IMR-90 (cell line): Measurements from ENCODE around the gene ABCA8. TPM values are rescaled to one million over a fixed set of nuclear protein-coding genes. Genes with fewer than 3 reads are reported as not detected.
A peak's percentile ranks its signal among the peaks of the same experiment; 100 is the strongest.

Source experiments
- ATAC-seq: fragments of 200-7000 bp; cut with Tn5 transposase; 2 replicates; pipeline ENCODE4 v1.9.1; 2020; ENCODE audit warnings: low read depth, mild to moderate bottlenecking, moderate library complexity
- BruUV-seq: library from RNA; stranded (reverse); fragments of 400-500 nt; replicated peaks from 2 replicates; lab custom pipeline; 2021; lab: Mats Ljungman, UMichigan
- CTCF ChIA-PET: fragments of 300-600 bp; formaldehyde crosslinking; extraction: SDS; loops from one replicate; lab custom pipeline; 2021; ENCODE audit warnings: antibody characterized with exemption; lab: Yijun Ruan, JAX
- POLR2A ChIA-PET: fragments of 300-600 bp; sonication (Branson Sonifier 250); formaldehyde crosslinking; loops from one replicate; lab custom pipeline; 2022; ENCODE audit warnings: antibody characterized with exemption; ENCODE audit not compliant: unreplicated experiment; lab: Charles Lee
- DNase-seq: peaks from one replicate; pipeline ENCODE4 v3.0.0; 2013
- H2AFZ ChIP-seq: replicated peaks from 2 replicates; pipeline ENCODE3; 2013; ENCODE audit warnings: low read length, mild to moderate bottlenecking; ENCODE audit not compliant: poor library complexity
- H2AK5ac ChIP-seq: 2 replicates; pipeline ENCODE4 v1.6.1; 2013; ENCODE audit warnings: low read depth, low read length, inconsistent platforms
- H2AK9ac ChIP-seq: replicated peaks from 2 replicates; pipeline ENCODE3; 2013; ENCODE audit warnings: mild to moderate bottlenecking, low read depth, low read length, moderate library complexity; ENCODE audit not compliant: poor library complexity
- H2BK120ac ChIP-seq: 2 replicates; pipeline ENCODE4 v1.6.1; 2013; ENCODE audit warnings: low read depth, low read length, inconsistent platforms
- H2BK15ac ChIP-seq: 3 replicates; pipeline ENCODE4 v1.6.1; 2013; ENCODE audit warnings: low read depth, low read length, inconsistent platforms
- H2BK20ac ChIP-seq: 2 replicates; pipeline ENCODE4 v1.6.1; 2013; ENCODE audit warnings: low read depth, mild to moderate bottlenecking, inconsistent platforms, low read length, moderate library complexity
- H2BK5ac ChIP-seq: 2 replicates; pipeline ENCODE4 v1.6.1; 2013; ENCODE audit warnings: mild to moderate bottlenecking, low read depth, low read length, inconsistent platforms; ENCODE audit not compliant: poor library complexity, severe bottlenecking
- H3K14ac ChIP-seq: replicated peaks from 2 replicates; pipeline ENCODE4 v1.6.1; 2013; ENCODE audit warnings: low read depth, low read length, inconsistent platforms
- H3K18ac ChIP-seq: 2 replicates; pipeline ENCODE4 v1.6.1; 2013; ENCODE audit warnings: low read depth, low read length, control low read depth
- H3K23ac ChIP-seq: 2 replicates; pipeline ENCODE4 v1.6.1; 2013; ENCODE audit warnings: low read depth, low read length, inconsistent platforms
- H3K27ac ChIP-seq: 2 replicates; pipeline ENCODE4 v1.5.1; 2013; ENCODE audit warnings: mild to moderate bottlenecking, control low read depth, low read length; ENCODE audit not compliant: insufficient read depth
- H3K27me3 ChIP-seq: 2 replicates; pipeline ENCODE4 v1.6.1; 2013; ENCODE audit warnings: low read length; ENCODE audit not compliant: control insufficient read depth, insufficient read depth
- H3K36me3 ChIP-seq: 2 replicates; pipeline ENCODE4 v1.6.1; 2013; ENCODE audit warnings: low read length, mixed read lengths; ENCODE audit not compliant: control insufficient read depth, insufficient read depth
- H3K4ac ChIP-seq: 2 replicates; pipeline ENCODE4 v1.6.1; 2013; ENCODE audit warnings: low read depth, low read length, inconsistent platforms
- H3K4me1 ChIP-seq: 2 replicates; pipeline ENCODE4 v1.6.1; 2013; ENCODE audit warnings: low read length, mixed read lengths; ENCODE audit not compliant: control insufficient read depth, insufficient read depth
- H3K4me2 ChIP-seq: 2 replicates; pipeline ENCODE4 v1.6.1; 2013; ENCODE audit warnings: low read depth, mild to moderate bottlenecking, control low read depth, low read length, moderate library complexity
- H3K4me3 ChIP-seq: 2 replicates; pipeline ENCODE4 v1.5.1; 2013; ENCODE audit warnings: low read depth, mild to moderate bottlenecking, control low read depth, low read length, moderate library complexity; ENCODE audit not compliant: insufficient read depth
- H3K56ac ChIP-seq: 2 replicates; pipeline ENCODE4 v1.6.1; 2013; ENCODE audit warnings: low read length, inconsistent platforms; ENCODE audit not compliant: insufficient read depth; ENCODE audit errors: extremely low read depth
- H3K79me1 ChIP-seq, 2 experiments: 2 replicates each; pipeline ENCODE4 v1.6.1; 2013; ENCODE audit warnings: low read length in 2 of 2, inconsistent platforms in 1 of 2, low read depth in 1 of 2
- H3K9ac ChIP-seq: 2 replicates; pipeline ENCODE4 v1.6.1; 2013; ENCODE audit warnings: low read depth, low read length, control low read depth
- H3K9me1 ChIP-seq: 2 replicates; pipeline ENCODE4 v1.6.1; 2013; ENCODE audit warnings: low read length, inconsistent platforms; ENCODE audit not compliant: insufficient read depth
- H3K9me3 ChIP-seq: 2 replicates; pipeline ENCODE4 v1.6.1; 2013; ENCODE audit warnings: low read length; ENCODE audit not compliant: control insufficient read depth, insufficient read depth
- H4K20me1 ChIP-seq: 2 replicates; pipeline ENCODE4 v1.6.1; 2013; ENCODE audit warnings: low read length, inconsistent platforms; ENCODE audit not compliant: insufficient read depth
- H4K5ac ChIP-seq: 2 replicates; pipeline ENCODE4 v1.6.1; 2013; ENCODE audit warnings: mild to moderate bottlenecking, low read depth, low read length, control low read depth
- H4K8ac ChIP-seq, 2 experiments: 2 replicates each; pipeline ENCODE4 v1.6.1; 2013; ENCODE audit warnings: low read depth in 2 of 2, low read length in 2 of 2, control low read depth in 1 of 2, inconsistent platforms in 1 of 2
- H4K91ac ChIP-seq: 2 replicates; pipeline ENCODE4 v1.6.1; 2013; ENCODE audit warnings: low read depth, low read length, inconsistent platforms; ENCODE audit not compliant: insufficient read depth
- BHLHE40 ChIP-seq: fragments of 150-350 bp; IDR thresholded peaks from 2 replicates; pipeline ENCODE4 v1.6.1; 2016; ENCODE audit warnings: mild to moderate bottlenecking, low read depth, low read length
- CEBPB ChIP-seq: IDR thresholded peaks from 2 replicates; pipeline ENCODE4 v1.6.1; 2012; ENCODE audit warnings: low read depth, low read length, improper control_type of control experiment
- CHD1 ChIP-seq: IDR thresholded peaks from 2 replicates; pipeline ENCODE4 v1.6.1; 2012; ENCODE audit warnings: low read depth, low read length, improper control_type of control experiment
- CTCF ChIP-seq: conservative IDR thresholded peaks from 2 replicates; pipeline ENCODE4 v1.5.1; 2012; ENCODE audit warnings: mild to moderate bottlenecking, low read depth, low read length, improper control_type of control experiment
- ELK1 ChIP-seq: fragments of 150-350 bp; IDR thresholded peaks from 2 replicates; pipeline ENCODE4 v1.6.1; 2016; ENCODE audit warnings: low read depth, mild to moderate bottlenecking, low read length, moderate library complexity, borderline replicate concordance
- FOS ChIP-seq: fragments of 150-350 bp; IDR thresholded peaks from 2 replicates; pipeline ENCODE4 v1.6.1; 2016; ENCODE audit warnings: low read depth, low read length
- MAFK ChIP-seq: IDR thresholded peaks from 2 replicates; pipeline ENCODE4 v1.6.1; 2012; ENCODE audit warnings: low read depth, low read length, improper control_type of control experiment
- MAZ ChIP-seq: IDR thresholded peaks from 2 replicates; pipeline ENCODE4 v1.6.1; 2012; ENCODE audit warnings: low read depth, mild to moderate bottlenecking, low read length, improper control_type of control experiment, moderate library complexity, borderline replicate concordance
- MXI1 ChIP-seq: IDR thresholded peaks from 2 replicates; pipeline ENCODE4 v1.6.1; 2012; ENCODE audit warnings: low read depth, mild to moderate bottlenecking, low read length, moderate library complexity, borderline replicate concordance
- NFE2L2 ChIP-seq: fragments of 150-350 bp; IDR thresholded peaks from 2 replicates; pipeline ENCODE4 v1.6.1; 2016; ENCODE audit warnings: low read depth, mild to moderate bottlenecking, low read length
- POLR2A ChIP-seq: IDR thresholded peaks from 2 replicates; pipeline ENCODE4 v1.6.1; 2012; ENCODE audit warnings: mild to moderate bottlenecking, low read depth, low read length
- RAD21 ChIP-seq: IDR thresholded peaks from 2 replicates; pipeline ENCODE4 v1.6.1; 2012; ENCODE audit warnings: low read length, improper control_type of control experiment
- RCOR1 ChIP-seq: IDR thresholded peaks from 2 replicates; pipeline ENCODE4 v1.6.1; 2012; ENCODE audit warnings: mild to moderate bottlenecking, low read length, improper control_type of control experiment; ENCODE audit not compliant: insufficient replicate concordance
- RFX5 ChIP-seq: IDR thresholded peaks from 2 replicates; pipeline ENCODE4 v1.8.0; 2012; ENCODE audit warnings: low read depth, mild to moderate bottlenecking, low read length, moderate library complexity
- SMC3 ChIP-seq: fragments of 150-350 bp; IDR thresholded peaks from 2 replicates; pipeline ENCODE4 v1.6.1; 2016; ENCODE audit warnings: low read depth, mild to moderate bottlenecking, antibody characterized with exemption, low read length, moderate library complexity
- USF2 ChIP-seq: fragments of 150-350 bp; IDR thresholded peaks from 2 replicates; pipeline ENCODE4 v1.6.1; 2017; ENCODE audit warnings: mild to moderate bottlenecking, antibody characterized with exemption, low read length, low read depth
- WGBS, 2 experiments: methylation state at CpG; one replicate each; pipeline versions ENCODE4 v1.1.5 to v1.1.7; 2013; ENCODE audit warnings: missing lambda C conversion rate in 2 of 2; ENCODE audit not compliant: insufficient read length in 1 of 2; ENCODE audit errors: extremely low coverage in 2 of 2; 5-methylcytosine and 5-hydroxymethylcytosine counted together
- dilution Hi-C: fragments of 300-500 bp; cut with HindIII; formaldehyde crosslinking; loops from one replicate; pipeline ENCODE4 v1.14.3; 2018; ENCODE audit warnings: low sequenced_read_pairs; ENCODE audit not compliant: unreplicated experiment
- in situ Hi-C: fragments of 300-500 bp; cut with MboI; formaldehyde crosslinking; loops from 3 replicates; pipeline ENCODE4 v1.14.3; 2019; ENCODE audit warnings: low sequenced_read_pairs, inconsistent platforms, mixed read lengths
- intact Hi-C: fragments of 100-400 bp; cut with micrococcal nuclease; formaldehyde crosslinking; loops from 2 replicates; pipeline ENCODE4 v1.10.0; 2022
- polyA plus RNA-seq, 3 experiments: library from polyadenylated mRNA; depleted of rRNA; stranded (reverse); fragments of >200 nt; gene quantifications; 2 replicates each; pipeline ENCODE4 v1.2.3, GENCODE V29; 2012; ENCODE audit warnings: low replicate concordance in 1 of 3
- total RNA-seq: library from RNA; depleted of rRNA; stranded (reverse); fragments of >200 nt; gene quantifications from 2 replicates; pipeline ENCODE4 v1.2.3, GENCODE V29; 2012

The ABCA8 gene
- total and polyA plus RNA-seq, 2 of the 4 experiments (the other 2 are of a cell fraction) = 1.8 TPM

- ATAC-seq (no peak), DNase-seq (peak; percentile 21)
- H4K8ac ChIP-seq = no peak overlapping the region
- H3K27ac ChIP-seq = no peak overlapping the region
- H3K56ac ChIP-seq = no peak overlapping the region
- no peak overlapping the region for H2BK5ac ChIP-seq
- no peaks in the 10 kb centered on the region for H4K20me1 ChIP-seq
- H3K4ac ChIP-seq = no peak overlapping the region
- no peak overlapping the region for H2BK120ac ChIP-seq
- no CpG with 5 or more reads among the region's 3 CpGs for whole genome bisulfite sequencing, 2 experiments
- TF ChIP-seq CHD1 = no peak
- TF ChIP-seq ELK1 = no peak
- no peak for TF ChIP-seq MXI1
- TF ChIP-seq FOS = no peak
- TF ChIP-seq CEBPB = no peak
- peak; percentile 43 for TF ChIP-seq RAD21
- TF ChIP-seq MAZ = no peak
- TF ChIP-seq BHLHE40 = no peak
- TF ChIP-seq POLR2A = no peak
- TF ChIP-seq SMC3 = peak; percentile 24; the same call in 1 of the 2 replicates
- no peak for TF ChIP-seq RCOR1
- no peak for TF ChIP-seq USF2
- TF ChIP-seq RFX5 = no peak
- TF ChIP-seq NFE2L2 = no peak
- TF ChIP-seq CTCF = peak; percentile 53
- TF ChIP-seq MAFK = no peak
- H3K4me2 ChIP-seq = no peak overlapping the region
- dilution Hi-C loops = no loop called here
- ChIA-PET CTCF (interaction anchor here (0.5 to 1.9 kb wide), 5 partner anchors 15 to 130 kb away, joined by 3 to 9 read pairs (median 3); no protein-coding TSS in a partner anchor), POLR2A (no interaction called here)
- no peak overlapping the region for H2BK15ac ChIP-seq
- H3K4me1 ChIP-seq = peaks cover 13% of the 10 kb centered on the region
- in situ Hi-C loops = no loop called here
- H2AK9ac ChIP-seq = no peak overlapping the region
- H2AFZ ChIP-seq = no peak overlapping the region
- no peaks in the 10 kb centered on the region for H3K79me1 ChIP-seq
- H3K9ac ChIP-seq = no peak overlapping the region
- no peak overlapping the region for H3K14ac ChIP-seq
- H2AK5ac ChIP-seq = no peak overlapping the region
- H4K91ac ChIP-seq = no peak overlapping the region
- H3K9me3 ChIP-seq = no peaks in the 10 kb centered on the region
- H4K5ac ChIP-seq = no peak overlapping the region
- H3K4me3 ChIP-seq = no peak overlapping the region
- H3K23ac ChIP-seq = no peak overlapping the region
- intact Hi-C loops = loop anchor here (5.0 kb wide), 1 partner anchor 114 kb away; no protein-coding TSS in a partner anchor
- no peak overlapping the region for H3K18ac ChIP-seq
- H2BK20ac ChIP-seq = no peak overlapping the region
- H3K36me3 ChIP-seq = 0 out of 2 replicates have a peak, but pooled peaks cover 2% of the 10 kb centered on the region
- no peaks in the 10 kb centered on the region for H3K27me3 ChIP-seq
- peaks cover 10% of the 10 kb centered on the region for H3K9me1 ChIP-seq
- BruUV-seq = no TSS peak
These were observed 48.6 kb downstream of the ABCA8 start for GRCh38 chr17:68906638-68907037.
